Muscle of leg (tissue), 11 donors: ENCODE measurements around the gene CELA2A. TPM values are rescaled to one million over a fixed set of nuclear protein-coding genes. Genes with fewer than 3 reads are reported as not detected.
"Not testable (repeated sequence)": the region's sequence is repeated elsewhere in the genome, so short reads cannot be mapped to it uniquely, and the experiment has no call there.

ENCODE experiments used
- DNase-seq: peaks from one replicate; pipeline ENCODE4 v3.0.0; 2013
- H3K27ac ChIP-seq: one replicate; pipeline ENCODE4 v1.5.1; 2013; ENCODE audit warnings: mild to moderate bottlenecking, low read length, control low read depth
- H3K27me3 ChIP-seq: one replicate; pipeline ENCODE4 v1.6.1; 2013; ENCODE audit warnings: low read length; ENCODE audit not compliant: control insufficient read depth, insufficient read depth
- H3K36me3 ChIP-seq: one replicate; pipeline ENCODE4 v1.6.1; 2013; ENCODE audit warnings: low read length; ENCODE audit not compliant: control insufficient read depth, insufficient read depth
- H3K4me1 ChIP-seq: one replicate; pipeline ENCODE4 v1.6.1; 2013; ENCODE audit warnings: low read length; ENCODE audit not compliant: control insufficient read depth, insufficient read depth
- H3K4me3 ChIP-seq: one replicate; pipeline ENCODE4 v1.5.1; 2013; ENCODE audit warnings: low read length, control low read depth
- H3K9me3 ChIP-seq: replicated peaks from 2 replicates; pipeline ENCODE4 v1.6.1; 2013; ENCODE audit warnings: low read depth, low read length; ENCODE audit not compliant: control insufficient read depth
- WGBS: methylation state at CpG from one replicate; pipeline ENCODE4 v1.1.5; 2013; ENCODE audit warnings: missing lambda C conversion rate; ENCODE audit not compliant: insufficient coverage; 5-methylcytosine and 5-hydroxymethylcytosine counted together
- polyA plus RNA-seq, 8 donors: library from polyadenylated mRNA; unstranded; fragments of 120-200 nt; gene quantifications; one replicate each; pipeline versions ENCODE4 v1.2.1 to v1.2.3, GENCODE V29; 2013; ENCODE audit warnings: inconsistent platforms in 1 of 8, low replicate concordance in 1 of 8; ENCODE audit not compliant: insufficient read length in 8 of 8, insufficient read depth in 1 of 8
- total RNA-seq: library from RNA; stranded (reverse); fragments of 120-200 nt; gene quantifications from one replicate; pipeline ENCODE4 v1.2.4, GENCODE V29; 2013

Gene CELA2A
- total and polyA plus RNA-seq, 9 donors = 0.13 to 0.40 (median 0.38) TPM; not detected in 5

DNA sequence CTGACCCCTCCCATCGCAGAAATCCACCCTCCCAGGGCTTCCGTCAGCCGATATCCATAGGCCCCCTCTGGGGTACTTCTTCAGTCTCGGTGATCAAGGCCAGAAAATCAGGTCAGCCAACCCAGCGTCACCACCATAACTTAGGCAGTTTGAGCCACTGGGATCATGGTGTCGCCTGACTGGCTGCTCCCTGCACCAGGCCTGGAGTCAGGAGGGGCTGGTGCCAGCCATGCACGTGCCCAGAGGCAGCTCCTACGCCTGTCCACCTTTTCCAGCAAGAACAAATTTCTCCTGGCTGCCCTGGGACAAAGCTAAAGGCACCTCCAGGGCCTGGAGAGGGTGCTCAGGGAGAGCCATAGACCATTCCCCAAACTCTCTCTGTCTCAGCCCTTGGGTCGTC is 23.1 kb upstream of the CELA2A start:
- no peak for DNase-seq
- peaks cover 9% of the 10 kb centered on the region for H3K36me3 ChIP-seq
- peaks cover 29% of the 10 kb centered on the region for H3K4me1 ChIP-seq
- no peaks in the 10 kb centered on the region for H3K27me3 ChIP-seq
- H3K9me3 ChIP-seq = no peaks in the 10 kb centered on the region
- WGBS = 71% methylated on average over 5 of the region's 9 CpGs
- H3K27ac ChIP-seq = peak overlapping the region; percentile 80
- H3K4me3 ChIP-seq = no peak overlapping the region

DNA sequence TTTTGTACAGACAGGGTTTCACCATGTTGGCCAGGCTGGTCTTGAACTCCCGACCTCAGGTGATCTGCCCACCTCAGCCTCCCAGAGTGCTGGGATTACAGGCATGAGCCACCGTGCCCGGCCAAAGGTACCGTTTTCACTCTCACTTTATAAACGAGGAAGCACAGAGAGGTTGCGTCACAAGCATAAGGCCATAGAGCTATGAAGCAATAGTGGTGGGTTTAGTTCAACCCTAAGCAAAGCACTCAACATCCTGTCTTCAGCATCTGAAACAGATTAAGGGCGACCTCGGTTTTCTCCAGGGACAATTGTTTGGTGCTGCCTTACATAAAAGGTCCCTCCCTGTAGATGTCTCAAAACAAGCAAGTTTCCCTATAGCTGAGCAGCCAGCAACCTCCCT is 21.8 kb upstream of the CELA2A start:
- H3K9me3 ChIP-seq, H3K27ac ChIP-seq, H3K4me3 ChIP-seq, H3K36me3 ChIP-seq, DNase-seq, H3K27me3 ChIP-seq: not testable (repeated sequence)
- H3K4me1 ChIP-seq = peaks cover 29% of the 10 kb centered on the region
- WGBS = 50% methylated on average over 5 of the region's 8 CpGs

DNA sequence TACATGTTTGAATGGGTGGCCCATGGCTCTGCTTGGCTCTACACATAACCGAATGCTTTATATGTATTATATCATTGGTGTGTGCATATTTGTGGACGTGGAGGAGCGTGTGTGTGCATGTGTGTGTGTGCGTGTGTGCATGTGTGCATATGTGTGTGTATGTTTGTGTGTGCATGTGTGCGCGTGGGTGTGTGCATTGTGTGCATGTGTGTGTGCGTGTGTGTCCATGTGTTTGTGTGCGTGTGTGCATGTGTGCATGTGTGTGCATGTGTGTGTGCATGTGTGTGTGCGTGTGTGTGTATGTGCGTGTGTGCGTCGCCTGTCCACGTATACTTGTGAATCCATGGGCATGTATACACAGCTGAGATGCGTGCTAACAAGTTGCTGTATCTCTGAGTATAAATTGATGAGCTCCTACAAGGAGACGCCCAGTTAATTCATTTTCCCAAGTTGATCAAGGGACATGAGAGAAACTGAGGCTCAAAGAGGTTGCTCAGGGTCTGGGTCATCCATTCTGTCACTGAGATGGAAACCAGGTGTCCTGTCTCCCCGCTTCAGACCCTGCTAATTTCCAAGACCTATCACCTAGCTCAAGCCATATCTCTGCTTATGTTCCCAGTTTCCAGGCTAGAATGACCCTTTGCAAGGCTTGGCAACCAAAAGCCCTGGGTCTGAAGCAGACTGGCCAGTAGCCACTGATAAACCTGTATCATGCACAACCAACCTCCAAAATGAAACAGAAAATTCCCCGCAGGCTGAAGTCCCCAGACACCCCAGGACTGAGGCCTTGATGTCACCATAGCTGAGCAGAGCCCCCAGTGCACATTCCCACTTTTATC is 21.1 kb upstream of the CELA2A start:
- Histone ChIP-seq H3K4me3 (no peak overlapping the region), H3K36me3 (no peaks in the 10 kb centered on the region), H3K9me3 (no peaks in the 10 kb centered on the region), H3K27me3 (no peaks in the 10 kb centered on the region), H3K4me1 (peaks cover 29% of the 10 kb centered on the region), H3K27ac (no peak overlapping the region)
- DNase-seq = no peak
- WGBS = 91% methylated on average over 13 of the region's 17 CpGs

- Histone ChIP-seq H3K27ac (no peak overlapping the region), H3K4me3 (no peak overlapping the region), H3K27me3 (no peaks in the 10 kb centered on the region), H3K36me3 (no peaks in the 10 kb centered on the region), H3K4me1 (peaks cover 17% of the 10 kb centered on the region), H3K9me3 (no peaks in the 10 kb centered on the region)
- DNase-seq = no peak
- WGBS = 88% methylated on average over 6 of the region's 6 CpGs
Measured at GRCh38 chr1:15436881-15437442, 19.6 kb upstream of the CELA2A start.

- Histone ChIP-seq H3K27ac (no peak overlapping the region), H3K4me1 (peaks cover under 1% of the 10 kb centered on the region), H3K27me3 (no peaks in the 10 kb centered on the region), H3K36me3 (no peaks in the 10 kb centered on the region), H3K9me3 (no peaks in the 10 kb centered on the region), H3K4me3 (no peak overlapping the region)
- DNase-seq = no peak
- WGBS = 90% methylated on average over 10 of the region's 14 CpGs
Measured at GRCh38 chr1:15439325-15439724, 17.2 kb upstream of the CELA2A start.

GRCh38 chr1:15440357-15440756 is 16.2 kb upstream of the CELA2A start:
- H3K4me3 ChIP-seq = no peak overlapping the region
- peaks cover 4% of the 10 kb centered on the region for H3K4me1 ChIP-seq
- no peaks in the 10 kb centered on the region for H3K9me3 ChIP-seq
- no peaks in the 10 kb centered on the region for H3K27me3 ChIP-seq
- no peaks in the 10 kb centered on the region for H3K36me3 ChIP-seq
- DNase-seq = no peak
- H3K27ac ChIP-seq = no peak overlapping the region
- WGBS = 75% methylated on average over 8 of the region's 13 CpGs

DNA sequence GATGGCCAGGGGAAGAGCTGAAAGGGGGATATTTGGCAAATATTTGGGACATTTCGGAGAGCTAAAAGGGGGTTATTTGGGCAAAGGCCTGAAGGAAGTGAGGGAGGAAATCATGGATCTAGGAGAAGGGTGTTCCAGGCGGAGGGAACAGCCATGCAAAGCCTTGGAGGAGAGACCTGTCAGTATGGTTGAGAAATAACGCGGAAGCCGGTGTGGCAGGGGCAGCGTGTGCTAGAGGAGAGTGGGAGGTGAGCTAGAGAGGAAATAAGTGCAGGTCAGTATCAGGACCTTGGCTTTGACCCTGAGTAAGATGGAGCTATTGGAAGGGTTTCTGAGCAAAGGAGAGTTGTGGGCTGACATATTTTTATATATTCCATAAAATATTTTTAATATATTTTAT is 15.3 kb upstream of the CELA2A start:
- no peaks in the 10 kb centered on the region for H3K9me3 ChIP-seq
- no peak overlapping the region for H3K27ac ChIP-seq
- no peaks in the 10 kb centered on the region for H3K36me3 ChIP-seq
- no peak overlapping the region for H3K4me3 ChIP-seq
- H3K27me3 ChIP-seq = no peaks in the 10 kb centered on the region
- no peak for DNase-seq
- WGBS = 76% methylated on average over 5 of the region's 6 CpGs
- peaks cover 4% of the 10 kb centered on the region for H3K4me1 ChIP-seq

DNA sequence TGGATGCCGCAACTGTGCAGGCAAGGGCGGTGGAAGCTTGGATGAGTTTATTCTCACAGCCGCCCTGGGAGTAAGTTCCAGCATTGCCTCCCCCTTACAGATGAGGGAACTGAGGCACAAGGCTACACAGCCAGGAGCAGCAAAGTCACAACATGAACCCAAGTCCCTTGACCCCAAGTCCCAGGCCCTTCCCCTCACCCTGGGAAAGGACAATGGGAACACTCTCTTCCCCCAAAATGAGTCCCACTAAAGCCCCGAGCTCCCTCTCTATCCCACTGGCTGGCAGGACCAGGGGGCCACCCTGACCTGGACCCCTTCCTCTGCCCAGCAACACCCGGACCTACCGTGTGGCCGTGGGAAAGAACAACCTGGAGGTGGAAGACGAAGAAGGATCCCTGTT is 14.4 kb upstream of the CELA2A start:
- Histone ChIP-seq H3K9me3 (no peaks in the 10 kb centered on the region), H3K4me1 (peaks cover 4% of the 10 kb centered on the region), H3K27ac (no peak overlapping the region), H3K27me3 (peaks cover 4% of the 10 kb centered on the region), H3K36me3 (no peaks in the 10 kb centered on the region), H3K4me3 (no peak overlapping the region)
- no peak for DNase-seq
- WGBS = 67% methylated on average over 4 of the region's 8 CpGs

GRCh38 chr1:15442759-15443158 is 13.8 kb upstream of the CELA2A start:
- 95% methylated on average over 3 of the region's 5 CpGs for WGBS
- DNase-seq = no peak
- H3K27ac ChIP-seq = no peak overlapping the region
- H3K9me3 ChIP-seq = no peaks in the 10 kb centered on the region
- H3K4me3 ChIP-seq = no peak overlapping the region
- peaks cover 4% of the 10 kb centered on the region for H3K4me1 ChIP-seq
- H3K36me3 ChIP-seq = no peaks in the 10 kb centered on the region
- H3K27me3 ChIP-seq = peaks cover 4% of the 10 kb centered on the region

GRCh38 chr1:15443281-15443680 is 13.3 kb upstream of the CELA2A start:
- H3K4me1 ChIP-seq = peaks cover 4% of the 10 kb centered on the region
- no peaks in the 10 kb centered on the region for H3K9me3 ChIP-seq
- no peak for DNase-seq
- no peak overlapping the region for H3K27ac ChIP-seq
- 55% methylated on average over 4 of the region's 5 CpGs for WGBS
- peaks cover 4% of the 10 kb centered on the region for H3K27me3 ChIP-seq
- no peaks in the 10 kb centered on the region for H3K36me3 ChIP-seq
- H3K4me3 ChIP-seq = no peak overlapping the region
